Endodermal cell (in vitro differentiated cells): ENCODE data around the gene OR6Q1. TPM values are rescaled to one million over a fixed set of nuclear protein-coding genes. Genes with fewer than 3 reads are reported as not detected.

Source experiments
- DNase-seq: peaks from one replicate; pipeline ENCODE4 v3.0.0-alpha.2; 2017
- H3K27ac ChIP-seq: 2 replicates; pipeline ENCODE4 v1.5.1; 2013; ENCODE audit warnings: mild to moderate bottlenecking, low read depth, low read length, moderate library complexity
- H3K27me3 ChIP-seq: 2 replicates; pipeline ENCODE4 v1.6.1; 2013; ENCODE audit warnings: mild to moderate bottlenecking, low read length, moderate library complexity; ENCODE audit not compliant: insufficient read depth, control insufficient read depth, poor library complexity, severe bottlenecking
- H3K36me3 ChIP-seq: 2 replicates; pipeline ENCODE4 v1.7.0; 2013; ENCODE audit warnings: mild to moderate bottlenecking, low read length, moderate library complexity; ENCODE audit not compliant: control insufficient read depth, insufficient read depth
- H3K4me1 ChIP-seq: one replicate; pipeline ENCODE4 v1.7.0; 2013; ENCODE audit warnings: low read length; ENCODE audit not compliant: control insufficient read depth, insufficient read depth
- H3K4me3 ChIP-seq: 2 replicates; pipeline ENCODE4 v1.5.1; 2013; ENCODE audit warnings: mild to moderate bottlenecking, low read length, moderate library complexity
- H3K9ac ChIP-seq: 2 replicates; pipeline ENCODE4 v1.6.1; 2013; ENCODE audit warnings: mild to moderate bottlenecking, low read length, moderate library complexity; ENCODE audit not compliant: poor library complexity, severe bottlenecking; ENCODE audit errors: extremely low read depth
- H3K9me3 ChIP-seq: 2 replicates; pipeline ENCODE4 v1.6.1; 2013; ENCODE audit warnings: mild to moderate bottlenecking, low read length, moderate library complexity; ENCODE audit not compliant: control insufficient read depth
- H3K27ac Mint-ChIP-seq: 2 replicates; pipeline ENCODE4 v1.8.0; 2020; ENCODE audit warnings: mixed read lengths
- H3K27me3 Mint-ChIP-seq: 2 replicates; pipeline ENCODE4 v1.8.0; 2021; ENCODE audit warnings: mild to moderate bottlenecking, mixed read lengths; ENCODE audit not compliant: insufficient read depth
- H3K36me3 Mint-ChIP-seq: 2 replicates; pipeline ENCODE4 v1.8.0; 2020; ENCODE audit warnings: low read depth, mixed read lengths
- H3K4me1 Mint-ChIP-seq: 2 replicates; pipeline ENCODE4 v1.8.0; 2020; ENCODE audit warnings: mixed read lengths
- H3K4me3 Mint-ChIP-seq: 2 replicates; pipeline ENCODE4 v1.8.0; 2020; ENCODE audit warnings: mild to moderate bottlenecking, moderate library complexity, mixed read lengths
- H3K9me3 Mint-ChIP-seq: 2 replicates; pipeline ENCODE4 v1.8.0; 2020; ENCODE audit warnings: mild to moderate bottlenecking, mixed read lengths
- CTCF ChIP-seq: fragments of 200-600 bp; sonication (generic); conservative IDR thresholded peaks from 2 replicates; pipeline ENCODE4 v1.5.0; 2021; ENCODE audit warnings: antibody characterized with exemption, mild to moderate bottlenecking
- WGBS, 2 experiments: methylation state at CpG; one replicate each; pipeline versions ENCODE4 v1.1.5 to v1.1.7; 2013; ENCODE audit warnings: missing lambda C conversion rate in 2 of 2, mixed read lengths in 1 of 2; ENCODE audit not compliant: insufficient coverage in 1 of 2, insufficient read length in 1 of 2; 5-methylcytosine and 5-hydroxymethylcytosine counted together
- total RNA-seq, 2 donors: library from RNA; stranded (reverse); fragmentation: NEBNext Ultra II Directional in 1 of 2; extraction: Animal tissue kit (Norgen Biotek cat#: 25700) in 1 of 2; gene quantifications; 2 replicates in 1 of 2; 3 replicates in 1 of 2; pipeline ENCODE4 v1.2.1, GENCODE V29; 2021

Gene OR6Q1
- total RNA-seq, 2 donors from 2014 or later = not detected

GRCh38 chr11:58057481-58057880 is 26.7 kb downstream of the OR6Q1 start:
- no peak for TF ChIP-seq CTCF
- peak overlapping the region; percentile 81 for H3K27ac Mint-ChIP-seq
- Histone ChIP-seq H3K36me3 (no peaks in the 10 kb centered on the region), H3K27ac (no peak overlapping the region), H3K27me3 (no peaks in the 10 kb centered on the region), H3K4me1 (peaks cover 25% of the 10 kb centered on the region), H3K9me3 (no peaks in the 10 kb centered on the region), H3K4me3 (no peak overlapping the region), H3K9ac (no peak overlapping the region)
- no peak overlapping the region for H3K4me3 Mint-ChIP-seq
- H3K27me3 Mint-ChIP-seq = no peaks in the 10 kb centered on the region
- no peaks in the 10 kb centered on the region for H3K36me3 Mint-ChIP-seq
- peaks cover 43% of the 10 kb centered on the region for H3K4me1 Mint-ChIP-seq
- 85 to 93% methylated on average over 2 to 3 of the region's 3 CpGs for WGBS, 2 experiments
- H3K9me3 Mint-ChIP-seq = peaks cover 15% of the 10 kb centered on the region
- no peak for DNase-seq

- Mint-ChIP-seq H3K9me3 (peaks cover 15% of the 10 kb centered on the region), H3K36me3 (no peaks in the 10 kb centered on the region), H3K4me3 (no peak overlapping the region), H3K27ac (peak overlapping the region; percentile 98), H3K4me1 (peaks cover 43% of the 10 kb centered on the region), H3K27me3 (no peaks in the 10 kb centered on the region)
- H3K9ac ChIP-seq = peak overlapping the region; percentile 40
- DNase-seq = peak; percentile 89
- peak overlapping the region; percentile 88 for H3K27ac ChIP-seq
- no peak for TF ChIP-seq CTCF
- H3K9me3 ChIP-seq = no peaks in the 10 kb centered on the region
- peaks cover 28% of the 10 kb centered on the region for H3K4me1 ChIP-seq
- 74 to 75% methylated on average over 5 to 13 of the region's 13 CpGs for WGBS, 2 experiments
- H3K36me3 ChIP-seq = no peaks in the 10 kb centered on the region
- H3K4me3 ChIP-seq = no peak overlapping the region
- H3K27me3 ChIP-seq = no peaks in the 10 kb centered on the region
These were observed 27.7 kb downstream of the OR6Q1 start for GRCh38 chr11:58058276-58059006.

GRCh38 chr11:58059007-58059350 is 28.2 kb downstream of the OR6Q1 start:
- H3K9ac ChIP-seq = peak overlapping the region; percentile 40
- H3K27me3 ChIP-seq = no peaks in the 10 kb centered on the region
- Mint-ChIP-seq H3K9me3 (peaks cover 15% of the 10 kb centered on the region), H3K27ac (peak overlapping the region; percentile 98), H3K4me3 (no peak overlapping the region), H3K27me3 (no peaks in the 10 kb centered on the region), H3K4me1 (peaks cover 43% of the 10 kb centered on the region), H3K36me3 (no peaks in the 10 kb centered on the region)
- no peaks in the 10 kb centered on the region for H3K36me3 ChIP-seq
- no peaks in the 10 kb centered on the region for H3K9me3 ChIP-seq
- 35% methylated on average over 3 of the region's 4 CpGs; no CpG with 5 or more reads in 1 of the 2 experiments for WGBS, 2 experiments
- H3K27ac ChIP-seq = peak overlapping the region; percentile 88
- no peak overlapping the region for H3K4me3 ChIP-seq
- peaks cover 28% of the 10 kb centered on the region for H3K4me1 ChIP-seq
- DNase-seq = peak; percentile 70
- no peak for TF ChIP-seq CTCF
